PC-3 (cell line): Measurements from ENCODE around the gene ABCA3.

ENCODE experiments used
- CTCF ChIP-seq: fragments of 300-600 bp; sonication (generic); conservative IDR thresholded peaks from 2 replicates; pipeline ENCODE4 v1.5.1; 2017; ENCODE audit warnings: antibody characterized with exemption, low read depth, mild to moderate bottlenecking, low read length
- EZH2 ChIP-seq: fragments of 300-600 bp; sonication (generic); IDR thresholded peaks from one replicate; pipeline ENCODE4 v1.6.1; 2017; ENCODE audit warnings: antibody characterized with exemption, mild to moderate bottlenecking, low read length; ENCODE audit not compliant: unreplicated experiment
- EZH2phosphoT487 ChIP-seq: fragments of 300-600 bp; sonication (generic); IDR thresholded peaks from 2 replicates; pipeline ENCODE4 v1.6.1; 2018; ENCODE audit warnings: mild to moderate bottlenecking, antibody characterized with exemption, low read length, borderline replicate concordance

DNA sequence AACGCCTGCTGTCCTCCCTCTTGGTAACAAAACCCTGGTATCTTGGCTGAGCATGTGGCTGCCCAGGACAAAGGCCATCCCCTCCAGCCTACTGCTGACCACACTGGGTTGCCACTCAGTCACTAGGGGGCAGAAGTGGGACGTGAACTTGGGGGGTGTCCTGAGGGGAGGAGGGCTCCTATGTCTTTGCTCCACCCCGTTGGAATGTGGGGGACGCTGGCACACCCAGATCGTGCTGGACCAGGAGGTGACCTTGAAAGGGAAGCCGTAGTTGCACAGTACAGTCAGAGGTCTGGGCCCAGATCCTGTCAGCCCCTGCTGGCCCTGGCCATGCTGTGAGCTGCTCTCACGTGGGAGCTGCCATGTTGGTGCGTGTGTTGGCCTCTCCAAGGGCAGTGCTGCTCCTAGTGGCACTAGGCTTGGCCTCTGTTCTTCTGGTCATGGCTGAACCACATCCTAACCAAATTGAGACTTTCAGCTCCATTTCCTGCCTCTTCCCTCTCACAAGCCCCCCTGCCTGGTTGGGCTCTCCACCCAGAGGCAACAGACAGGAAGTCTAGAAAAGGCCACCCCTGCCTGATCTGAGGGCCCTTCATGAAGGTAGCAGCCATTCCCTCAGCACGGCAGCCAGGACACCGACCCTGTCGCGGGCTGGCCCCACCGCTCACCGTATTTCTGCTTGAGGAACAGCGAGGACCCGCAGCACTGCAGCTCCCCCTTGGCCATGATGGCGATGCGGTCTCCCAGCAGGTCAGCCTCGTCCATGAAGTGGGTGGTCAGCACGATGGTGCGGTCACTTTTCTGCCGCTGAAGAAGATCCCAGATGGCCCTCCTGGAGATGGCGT, 43.6 kb downstream of the ABCA3 start:
- peak; percentile 56 for TF ChIP-seq CTCF
- no peak for TF ChIP-seq EZH2phosphoT487
- no peak for TF ChIP-seq EZH2
